ENCODE measurements around the gene RAD50.

The RAD50 gene

GRCh38 chr5:132662004-132662401 is 105.2 kb downstream of the RAD50 start:
- no peak for DNase-seq (ENCODE audit: low read depth)

- DNase-seq (ENCODE audit: low read depth): no peak
Observed at GRCh38 chr5:132662925-132663770, 106.4 kb downstream of the RAD50 start.

GRCh38 chr5:132663771-132664695 is 107.3 kb downstream of the RAD50 start:
- no peak for DNase-seq (ENCODE audit: low read depth)

GRCh38 chr5:132664696-132665209 is 108.0 kb downstream of the RAD50 start:
- DNase-seq (ENCODE audit: low read depth): no peak

- DNase-seq (ENCODE audit: low read depth): no peak
Observed at GRCh38 chr5:132665574-132666080, 108.8 kb downstream of the RAD50 start.

- DNase-seq (ENCODE audit: low read depth): no peak
Observed at GRCh38 chr5:132666310-132667123, 109.7 kb downstream of the RAD50 start.

- DNase-seq (ENCODE audit: low read depth): no peak
Observed at GRCh38 chr5:132667309-132667708, 110.5 kb downstream of the RAD50 start.

GRCh38 chr5:132667761-132668705 is 111.3 kb downstream of the RAD50 start:
- no peak for DNase-seq (ENCODE audit: low read depth)

GRCh38 chr5:132668706-132669454 is 112.1 kb downstream of the RAD50 start:
- no peak for DNase-seq (ENCODE audit: low read depth)

GRCh38 chr5:132669455-132669820 is 112.7 kb downstream of the RAD50 start:
- no peak for DNase-seq (ENCODE audit: low read depth)

GRCh38 chr5:132669966-132670882 is 113.4 kb downstream of the RAD50 start:
- DNase-seq (ENCODE audit: low read depth): no peak

GRCh38 chr5:132671000-132671399 is 114.2 kb downstream of the RAD50 start:
- DNase-seq (ENCODE audit: low read depth): no peak

GRCh38 chr5:132673488-132673887 is 116.7 kb downstream of the RAD50 start:
- DNase-seq (ENCODE audit: low read depth): no peak

- DNase-seq (ENCODE audit: low read depth): no peak
Observed at GRCh38 chr5:132673939-132674630, 117.3 kb downstream of the RAD50 start, which contains the start of gene IL4. TSS of gene IL4 (plus strand) at chr5:132673989. CDS start at chr5:132674051, 62 bp downstream.

- DNase-seq (ENCODE audit: low read depth): no peak
Observed at GRCh38 chr5:132674671-132675506, 118.1 kb downstream of the RAD50 start.

GRCh38 chr5:132675936-132676689 is 119.3 kb downstream of the RAD50 start:
- DNase-seq (ENCODE audit: low read depth): no peak
